ENCODE data around the gene PPP1R9B. TPM values are rescaled to one million over a fixed set of nuclear protein-coding genes. Genes with fewer than 3 reads are reported as not detected.

Gene PPP1R9B
- total RNA-seq, 2 donors from 2014 or later: 82.9 to 111 TPM

DNA sequence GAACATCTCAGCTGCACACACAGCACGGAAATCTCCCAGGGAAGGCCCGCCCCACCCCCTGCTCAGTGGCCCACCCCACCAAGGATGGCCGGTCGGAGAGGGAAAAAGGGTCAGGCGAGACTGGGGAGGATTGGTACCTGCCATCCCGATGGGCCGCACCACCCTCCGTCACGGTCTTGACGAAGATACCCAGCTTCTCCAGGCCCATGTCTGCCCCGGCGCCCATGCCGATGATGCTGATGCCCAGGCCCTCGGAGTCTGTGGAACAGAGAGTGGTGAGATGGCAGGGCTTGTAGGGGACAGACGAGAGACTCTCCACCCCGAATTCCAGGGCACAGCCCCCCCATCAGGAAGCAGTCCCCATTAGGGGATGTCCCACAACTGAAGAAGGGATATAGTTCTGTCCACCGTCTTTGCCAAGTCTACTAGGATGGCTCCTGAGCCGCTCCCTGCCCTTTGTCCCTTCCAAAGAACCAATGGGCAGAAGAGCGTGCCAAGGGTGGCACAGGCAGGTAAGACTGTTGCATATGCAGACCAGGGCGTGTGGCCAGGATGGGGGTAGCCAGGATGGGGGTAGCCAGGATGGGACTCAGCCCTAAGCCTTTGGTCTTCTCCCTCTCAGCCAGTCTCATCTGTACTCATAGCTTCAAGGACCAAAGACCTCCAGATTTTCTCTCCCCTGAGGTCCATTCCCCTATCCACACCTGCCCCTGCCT lies 6.9 kb downstream of the PPP1R9B start:
- Mint-ChIP-seq H3K36me3 (ENCODE audit: low read depth) (peaks cover 21% of the 10 kb centered on the region), H3K4me1 (peaks cover 80% of the 10 kb centered on the region), H3K27me3 (no peaks in the 10 kb centered on the region), H3K4me3 (peak overlapping the region; percentile 67), H3K27ac (peak overlapping the region; percentile 91)
- ATAC-seq (no peak), DNase-seq (no peak)
- no peaks in the 10 kb centered on the region for H3K9me3 ChIP-seq (ENCODE audit: control insufficient read depth, low read length, poor library complexity, severe bottlenecking)

- Mint-ChIP-seq H3K27me3 (no peaks in the 10 kb centered on the region), H3K4me3 (peak overlapping the region; percentile 91), H3K27ac (peak overlapping the region; percentile 91), H3K36me3 (ENCODE audit: low read depth) (peaks cover 18% of the 10 kb centered on the region), H3K4me1 (peaks cover 83% of the 10 kb centered on the region)
- ATAC-seq: no peak
- no peaks in the 10 kb centered on the region for H3K9me3 ChIP-seq (ENCODE audit: control insufficient read depth, low read length, poor library complexity, severe bottlenecking)
- DNase-seq: no peak
Observed at GRCh38 chr17:50141745-50142110, 8.7 kb downstream of the PPP1R9B start.

GRCh38 chr17:50141026-50141744 lies 9.3 kb downstream of the PPP1R9B start:
- no peaks in the 10 kb centered on the region for H3K9me3 ChIP-seq (ENCODE audit: control insufficient read depth, low read length, poor library complexity, severe bottlenecking)
- H3K36me3 Mint-ChIP-seq (ENCODE audit: low read depth): peaks cover 22% of the 10 kb centered on the region
- H3K4me1 Mint-ChIP-seq: peaks cover 83% of the 10 kb centered on the region
- no peaks in the 10 kb centered on the region for H3K27me3 Mint-ChIP-seq
- H3K4me3 Mint-ChIP-seq: peak overlapping the region; percentile 91
- no peak for DNase-seq
- ATAC-seq: no peak
- peak overlapping the region; percentile 91 for H3K27ac Mint-ChIP-seq

DNA sequence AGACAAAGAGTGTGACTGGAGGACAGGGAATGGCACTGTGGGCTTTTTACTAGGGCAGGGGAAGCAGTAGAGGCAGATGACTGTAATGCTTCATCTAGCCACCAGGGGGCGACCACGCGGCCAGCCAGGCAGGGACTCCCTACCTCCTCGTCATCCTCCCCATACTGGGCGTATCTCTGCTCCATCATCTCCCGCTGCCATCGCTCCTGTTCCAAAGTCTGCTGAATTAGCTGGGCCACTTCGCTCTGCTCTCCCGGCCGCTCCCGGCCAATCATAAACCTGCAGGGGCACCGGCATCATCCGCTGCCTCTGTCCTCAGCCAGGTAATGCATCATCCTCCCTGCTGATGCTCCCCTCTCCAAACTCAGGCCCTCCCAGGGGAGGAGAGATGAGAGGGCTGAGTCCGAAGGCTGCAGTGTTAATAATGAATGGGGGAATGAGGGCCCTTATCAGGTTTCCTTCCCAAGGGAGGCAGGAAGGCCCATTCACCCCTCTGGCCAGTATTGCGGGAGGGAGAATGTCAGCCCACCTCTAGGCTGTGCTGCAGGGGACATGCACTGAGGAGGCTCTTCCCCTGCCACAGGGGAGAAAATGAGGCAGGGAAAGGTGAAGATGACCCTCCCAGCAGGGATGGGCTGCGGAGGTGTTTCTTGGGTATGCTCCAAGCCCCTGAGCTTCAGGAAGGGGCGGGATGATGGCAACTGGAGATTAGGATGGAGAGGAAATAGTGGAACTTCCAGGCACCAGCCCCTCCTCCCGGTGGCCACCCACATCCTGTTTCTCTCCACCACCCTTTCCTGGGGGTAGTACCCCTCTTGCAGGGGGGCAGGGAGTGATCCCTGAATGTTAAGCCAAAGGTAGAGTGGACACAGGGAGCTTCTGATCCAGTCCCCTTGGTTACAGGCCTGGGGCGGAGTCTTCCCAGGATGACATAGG lies 10.3 kb downstream of the PPP1R9B start:
- no peaks in the 10 kb centered on the region for H3K27me3 Mint-ChIP-seq
- H3K4me3 Mint-ChIP-seq: peak overlapping the region; percentile 91
- peaks cover 22% of the 10 kb centered on the region for H3K36me3 Mint-ChIP-seq (ENCODE audit: low read depth)
- DNase-seq (peak; percentile 70 to 77 (median 71)), ATAC-seq (peak; percentile 89)
- peaks cover 77% of the 10 kb centered on the region for H3K4me1 Mint-ChIP-seq
- H3K9me3 ChIP-seq (ENCODE audit: control insufficient read depth, low read length, poor library complexity, severe bottlenecking): no peaks in the 10 kb centered on the region
- peak overlapping the region; percentile 91 for H3K27ac Mint-ChIP-seq

GRCh38 chr17:50139185-50139783 lies 11.2 kb downstream of the PPP1R9B start:
- Mint-ChIP-seq H3K27me3 (no peaks in the 10 kb centered on the region), H3K4me3 (peak overlapping the region; percentile 3), H3K27ac (peak overlapping the region; percentile 91), H3K36me3 (ENCODE audit: low read depth) (peaks cover 18% of the 10 kb centered on the region), H3K4me1 (peaks cover 69% of the 10 kb centered on the region)
- no peaks in the 10 kb centered on the region for H3K9me3 ChIP-seq (ENCODE audit: control insufficient read depth, low read length, poor library complexity, severe bottlenecking)
- no peak for DNase-seq
- ATAC-seq: no peak

DNA sequence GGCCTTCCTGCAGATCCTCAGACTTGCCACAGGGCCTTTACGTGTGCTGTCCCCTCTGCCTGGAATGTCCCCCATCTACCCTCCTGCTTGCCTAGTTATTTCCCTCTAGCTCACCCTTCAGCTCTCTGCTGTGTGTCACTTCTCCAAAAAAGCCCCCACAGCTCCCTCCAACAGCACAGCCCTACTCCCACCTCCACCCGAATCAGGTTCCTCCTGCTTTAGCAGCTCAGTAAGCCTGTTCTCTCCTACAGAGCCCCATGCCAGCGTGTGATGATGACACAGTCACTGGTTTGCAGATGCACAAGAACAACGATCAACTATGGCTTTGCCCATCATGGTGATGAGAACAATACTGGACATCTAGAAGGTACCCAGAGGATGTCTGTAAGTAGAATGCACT lies 13.4 kb downstream of the PPP1R9B start:
- no peak for DNase-seq

GRCh38 chr17:50136096-50136687 lies 14.3 kb downstream of the PPP1R9B start:
- ATAC-seq: no peak
- H3K9me3 ChIP-seq (ENCODE audit: control insufficient read depth, low read length, poor library complexity, severe bottlenecking): no peaks in the 10 kb centered on the region
- no peak for DNase-seq
- Mint-ChIP-seq H3K36me3 (ENCODE audit: low read depth) (peaks cover 7% of the 10 kb centered on the region), H3K4me3 (no peak overlapping the region), H3K4me1 (peaks cover 51% of the 10 kb centered on the region), H3K27ac (no peak overlapping the region), H3K27me3 (no peaks in the 10 kb centered on the region)

More for the DNA sequence above, 13.4 kb downstream of the PPP1R9B start:
- H3K4me1 Mint-ChIP-seq: peaks cover 53% of the 10 kb centered on the region
- H3K36me3 Mint-ChIP-seq (ENCODE audit: low read depth): peaks cover 10% of the 10 kb centered on the region
- no peaks in the 10 kb centered on the region for H3K27me3 Mint-ChIP-seq
- H3K4me3 Mint-ChIP-seq: peak overlapping the region; percentile 49
- ATAC-seq: no peak
- no peaks in the 10 kb centered on the region for H3K9me3 ChIP-seq (ENCODE audit: control insufficient read depth, low read length, poor library complexity, severe bottlenecking)
- no peak overlapping the region for H3K27ac Mint-ChIP-seq

GRCh38 chr17:50135316-50136095 lies 15.0 kb downstream of the PPP1R9B start:
- peaks cover 7% of the 10 kb centered on the region for H3K36me3 Mint-ChIP-seq (ENCODE audit: low read depth)
- no peaks in the 10 kb centered on the region for H3K27me3 Mint-ChIP-seq
- H3K9me3 ChIP-seq (ENCODE audit: control insufficient read depth, low read length, poor library complexity, severe bottlenecking): no peaks in the 10 kb centered on the region
- peaks cover 49% of the 10 kb centered on the region for H3K4me1 Mint-ChIP-seq
- no peak overlapping the region for H3K27ac Mint-ChIP-seq
- H3K4me3 Mint-ChIP-seq: no peak overlapping the region
- DNase-seq: no peak
- no peak for ATAC-seq

GRCh38 chr17:50134206-50135110 lies 16.0 kb downstream of the PPP1R9B start:
- Mint-ChIP-seq H3K27ac (no peak overlapping the region), H3K36me3 (ENCODE audit: low read depth) (peaks cover 7% of the 10 kb centered on the region), H3K27me3 (no peaks in the 10 kb centered on the region), H3K4me3 (no peak overlapping the region), H3K4me1 (peaks cover 42% of the 10 kb centered on the region)
- DNase-seq (no peak), ATAC-seq (no peak)
- no peaks in the 10 kb centered on the region for H3K9me3 ChIP-seq (ENCODE audit: control insufficient read depth, low read length, poor library complexity, severe bottlenecking)

GRCh38 chr17:50133769-50134099 lies 16.7 kb downstream of the PPP1R9B start:
- H3K4me3 Mint-ChIP-seq: no peak overlapping the region
- ATAC-seq (no peak), DNase-seq (no peak)
- peaks cover 7% of the 10 kb centered on the region for H3K36me3 Mint-ChIP-seq (ENCODE audit: low read depth)
- peaks cover 42% of the 10 kb centered on the region for H3K4me1 Mint-ChIP-seq
- no peaks in the 10 kb centered on the region for H3K9me3 ChIP-seq (ENCODE audit: control insufficient read depth, low read length, poor library complexity, severe bottlenecking)
- no peak overlapping the region for H3K27ac Mint-ChIP-seq
- peaks cover under 1% of the 10 kb centered on the region for H3K27me3 Mint-ChIP-seq

DNA sequence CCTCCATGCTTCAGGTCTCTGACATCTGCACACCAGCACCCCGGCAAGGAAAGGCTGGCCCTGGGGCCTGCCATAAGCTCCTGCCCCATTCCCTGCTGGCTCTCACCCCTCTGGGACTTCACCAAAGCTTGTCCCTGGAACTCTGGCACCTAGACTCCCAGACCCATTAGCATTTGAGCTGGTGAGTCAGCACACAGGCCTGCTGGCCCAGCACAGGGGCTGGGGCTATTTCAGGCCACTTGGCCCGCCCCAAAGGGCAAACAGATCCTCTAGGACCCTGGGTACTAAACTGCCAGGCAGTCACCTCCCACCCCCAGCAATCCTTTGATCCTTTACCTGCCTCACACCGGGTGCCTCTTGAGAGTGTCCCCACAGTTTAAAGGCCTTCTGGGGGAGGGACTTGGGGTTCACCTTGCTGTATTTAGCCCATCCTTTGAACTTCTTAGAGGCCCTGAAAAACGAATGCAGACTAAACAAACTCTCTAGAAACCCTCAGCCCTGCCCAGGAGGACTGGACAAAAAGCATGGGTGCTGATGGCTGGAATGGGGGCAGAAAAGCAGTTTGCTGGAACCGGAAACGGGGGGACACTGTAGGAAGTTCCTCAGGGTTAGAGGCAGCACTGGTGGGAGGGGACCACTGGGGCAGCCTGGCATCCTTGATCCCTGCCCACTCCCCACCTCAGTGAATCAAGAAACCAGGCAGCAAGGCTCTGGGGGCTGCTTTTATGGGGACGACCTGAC lies 17.3 kb downstream of the PPP1R9B start:
- Mint-ChIP-seq H3K4me3 (no peak overlapping the region), H3K27me3 (peaks cover 4% of the 10 kb centered on the region), H3K4me1 (peaks cover 41% of the 10 kb centered on the region), H3K27ac (no peak overlapping the region), H3K36me3 (ENCODE audit: low read depth) (peaks cover 7% of the 10 kb centered on the region)
- no peaks in the 10 kb centered on the region for H3K9me3 ChIP-seq (ENCODE audit: control insufficient read depth, low read length, poor library complexity, severe bottlenecking)
- ATAC-seq (no peak), DNase-seq (no peak)

Measured in T-helper 17 cell (primary cell).